ENCODE results near the gene ARHGEF12. TPM values are rescaled to one million over a fixed set of nuclear protein-coding genes. Genes with fewer than 3 reads are reported as not detected.

The ARHGEF12 gene
- total RNA-seq, 1 experiment from 2014 or later, result 72.2 TPM

GRCh38 chr11:120532082-120532831 lies 196.0 kb downstream of the ARHGEF12 start:
- DNase-seq (ENCODE audit: low read depth), result peak; percentile 39

- peak; percentile 14 for DNase-seq (ENCODE audit: low read depth)
Observed at GRCh38 chr11:120532832-120533196, 196.6 kb downstream of the ARHGEF12 start.

- no peak for DNase-seq (ENCODE audit: low read depth)
Observed at GRCh38 chr11:120536091-120536796, 200.0 kb downstream of the ARHGEF12 start.

- no peak for DNase-seq (ENCODE audit: low read depth)
Observed at GRCh38 chr11:120536797-120537169, 200.6 kb downstream of the ARHGEF12 start.

GRCh38 chr11:120537996-120538395 lies 201.8 kb downstream of the ARHGEF12 start:
- DNase-seq (ENCODE audit: low read depth), result no peak

GRCh38 chr11:120538707-120539106 lies 202.5 kb downstream of the ARHGEF12 start:
- no peak for DNase-seq (ENCODE audit: low read depth)

Other genes starting within 250 kb of the ARHGEF12 start
- gene TRIM29, start 198.3 kb upstream of the ARHGEF12 start, total RNA-seq (2014; rRNA removed), result not detected in 2 replicates
- gene OAF, start 125.4 kb upstream of the ARHGEF12 start, total RNA-seq (2014; rRNA removed), result 16.3 and 18.7 TPM in 2 replicates
- not detected in 2 replicates for gene POU2F3, start 96.3 kb upstream of the ARHGEF12 start, total RNA-seq (2014; rRNA removed)
- 5.5 and 10.0 TPM in 2 replicates for gene TLCD5, start 11.1 kb upstream of the ARHGEF12 start, total RNA-seq (2014; rRNA removed)
- gene GRIK4, start 175.3 kb downstream of the ARHGEF12 start, total RNA-seq (2014; rRNA removed), result 0.06 and 0.13 TPM in 2 replicates